Neuronal stem cell (in vitro differentiated cells): ENCODE results near the gene CNST.

ENCODE experiments used
- DNase-seq: peaks from one replicate; pipeline ENCODE4 v3.0.0-alpha.2; 2013; ENCODE audit warnings: low spot score
- H2AFZ ChIP-seq: one replicate; pipeline ENCODE4 v1.6.1; 2013; ENCODE audit warnings: mild to moderate bottlenecking, low read length, inconsistent platforms
- H2AK5ac ChIP-seq: 2 replicates; pipeline ENCODE4 v1.6.1; 2013; ENCODE audit warnings: low read depth, mild to moderate bottlenecking, inconsistent platforms, low read length, moderate library complexity, mixed read lengths
- H2BK120ac ChIP-seq: 2 replicates; pipeline ENCODE4 v1.6.1; 2013; ENCODE audit warnings: low read depth, mild to moderate bottlenecking, inconsistent platforms, low read length, moderate library complexity, mixed read lengths
- H2BK12ac ChIP-seq: one replicate; pipeline ENCODE4 v1.6.1; 2013; ENCODE audit warnings: low read length, inconsistent platforms
- H2BK15ac ChIP-seq: 2 replicates; pipeline ENCODE4 v1.6.1; 2013; ENCODE audit warnings: mild to moderate bottlenecking, low read length, inconsistent platforms, mixed read lengths
- H2BK5ac ChIP-seq: one replicate; pipeline ENCODE4 v1.6.1; 2013; ENCODE audit warnings: inconsistent platforms, mild to moderate bottlenecking, low read length, moderate library complexity
- H3K14ac ChIP-seq: one replicate; pipeline ENCODE4 v1.6.1; 2013; ENCODE audit warnings: low read length, inconsistent platforms
- H3K18ac ChIP-seq: 2 replicates; pipeline ENCODE4 v1.6.1; 2013; ENCODE audit warnings: low read length, inconsistent platforms
- H3K23ac ChIP-seq: 2 replicates; pipeline ENCODE4 v1.6.1; 2013; ENCODE audit warnings: low read depth, mild to moderate bottlenecking, mixed read lengths, low read length, inconsistent platforms; ENCODE audit not compliant: poor library complexity
- H3K27ac ChIP-seq: replicated peaks from 3 replicates; pipeline ENCODE4 v1.5.1; 2013; ENCODE audit warnings: low read length, inconsistent platforms
- H3K27me3 ChIP-seq, 3 experiments: 2 replicates each; pipeline ENCODE4 v1.6.1; 2013; ENCODE audit warnings: low read length in 3 of 3, mild to moderate bottlenecking in 2 of 3, inconsistent platforms in 1 of 3, low read depth in 1 of 3, mixed read lengths in 1 of 3, moderate library complexity in 1 of 3; ENCODE audit not compliant: control insufficient read depth in 3 of 3, insufficient read depth in 3 of 3
- H3K36me3 ChIP-seq, 2 donors: replicated peaks in 1 of 2; 2 replicates each; pipeline ENCODE4 v1.6.1; 2013; ENCODE audit warnings: low read length in 2 of 2; ENCODE audit not compliant: control insufficient read depth in 2 of 2, insufficient read depth in 2 of 2
- H3K4ac ChIP-seq: 2 replicates; pipeline ENCODE4 v1.6.1; 2013; ENCODE audit warnings: inconsistent platforms, mild to moderate bottlenecking, low read length, moderate library complexity
- H3K4me1 ChIP-seq, 2 donors: 1 replicate in 1 of 2; 2 replicates in 1 of 2; pipeline ENCODE4 v1.6.1; 2013; ENCODE audit warnings: low read length in 2 of 2, low read depth in 1 of 2; ENCODE audit not compliant: control insufficient read depth in 2 of 2, insufficient read depth in 1 of 2
- H3K4me2 ChIP-seq: one replicate; pipeline ENCODE4 v1.6.1; 2013; ENCODE audit warnings: mild to moderate bottlenecking, low read length, inconsistent platforms; ENCODE audit not compliant: insufficient read depth, poor library complexity, severe bottlenecking
- H3K4me3 ChIP-seq, 2 donors: 2 replicates each; pipeline ENCODE4 v1.5.1; 2013; ENCODE audit warnings: low read length in 2 of 2, mild to moderate bottlenecking in 2 of 2, inconsistent platforms in 1 of 2, moderate library complexity in 1 of 2
- H3K79me1 ChIP-seq: one replicate; pipeline ENCODE4 v1.6.1; 2013; ENCODE audit warnings: low read depth, mild to moderate bottlenecking, inconsistent platforms, low read length, moderate library complexity
- H3K9ac ChIP-seq: one replicate; pipeline ENCODE4 v1.6.1; 2013; ENCODE audit warnings: mild to moderate bottlenecking, low read depth, low read length, inconsistent platforms; ENCODE audit not compliant: poor library complexity
- H3K9me3 ChIP-seq, 2 donors: replicated peaks in 1 of 2; 2 replicates each; pipeline versions ENCODE3 to v1.6.1; 2013; ENCODE audit warnings: low read length in 2 of 2, mild to moderate bottlenecking in 2 of 2, inconsistent platforms in 1 of 2, low read depth in 1 of 2, mixed read lengths in 1 of 2, moderate library complexity in 1 of 2; ENCODE audit not compliant: control insufficient read depth in 2 of 2, insufficient read depth in 1 of 2
- H4K8ac ChIP-seq: one replicate; pipeline ENCODE4 v1.6.1; 2013; ENCODE audit warnings: low read depth, mild to moderate bottlenecking, inconsistent platforms, low read length, moderate library complexity
- H4K91ac ChIP-seq: one replicate; pipeline ENCODE4 v1.6.1; 2013; ENCODE audit warnings: low read length, low read depth, mild to moderate bottlenecking, inconsistent platforms; ENCODE audit not compliant: poor library complexity
- WGBS, 2 donors: extraction: QIAGEN DNeasy Blood & Tissue Kit; methylation state at CpG; one replicate each; pipeline ENCODE4 v1.1.7; 2013; ENCODE audit warnings: missing lambda C conversion rate in 2 of 2, mixed read lengths in 1 of 2; ENCODE audit not compliant: insufficient read length in 2 of 2, insufficient replicate concordance in 1 of 2; ENCODE audit errors: extremely low coverage in 2 of 2; 5-methylcytosine and 5-hydroxymethylcytosine counted together

Gene CNST

GRCh38 chr1:246564839-246565750 is 1.2 kb upstream of the CNST start:
- Histone ChIP-seq H3K9ac (no peak overlapping the region), H2BK15ac (no peak overlapping the region), H3K14ac (no peak overlapping the region), H3K23ac (no peak overlapping the region), H3K18ac (no peak overlapping the region), H3K4me2 (peak overlapping the region; percentile 73), H2AK5ac (no peak overlapping the region), H2AFZ (peak overlapping the region; percentile 96), H3K79me1 (no peaks in the 10 kb centered on the region), H3K4ac (no peak overlapping the region), H3K36me3 (peaks cover 0 to 29% of the 10 kb centered on the region in 2 donors), H4K91ac (no peak overlapping the region), H3K9me3 (no peaks in the 10 kb centered on the region), H2BK5ac (no peak overlapping the region), H3K4me1 (peaks cover 4 to 5% of the 10 kb centered on the region in 2 donors), H2BK120ac (no peak overlapping the region), H3K27ac (no peak overlapping the region), H4K8ac (no peak overlapping the region), H2BK12ac (no peak overlapping the region), H3K27me3 (no peaks in the 10 kb centered on the region), H3K4me3 (peak overlapping the region; percentile 82 to 97)
- no peak for DNase-seq
- no CpG with 5 or more reads among the region's 33 CpGs for WGBS, 2 donors

- no CpG with 5 or more reads among the region's 25 CpGs for WGBS, 2 donors
- H2AFZ ChIP-seq, result peak overlapping the region; percentile 96
- H3K79me1 ChIP-seq, result no peaks in the 10 kb centered on the region
- no peaks in the 10 kb centered on the region for H3K9me3 ChIP-seq
- peak overlapping the region; percentile 100 for H3K23ac ChIP-seq
- peak overlapping the region; percentile 78 for H3K18ac ChIP-seq
- H3K4ac ChIP-seq, result no peak overlapping the region
- no peak overlapping the region for H2BK5ac ChIP-seq
- peaks cover 0 to 23% of the 10 kb centered on the region in 2 donors for H3K36me3 ChIP-seq
- H3K4me2 ChIP-seq, result peak overlapping the region; percentile 73
- H2BK15ac ChIP-seq, result no peak overlapping the region
- H4K91ac ChIP-seq, result no peak overlapping the region
- no peak for DNase-seq
- H2BK12ac ChIP-seq, result no peak overlapping the region
- no peak overlapping the region for H2AK5ac ChIP-seq
- peaks cover 4 to 5% of the 10 kb centered on the region in 2 donors for H3K4me1 ChIP-seq
- no peak overlapping the region for H3K27ac ChIP-seq
- H3K14ac ChIP-seq, result no peak overlapping the region
- no peak overlapping the region for H2BK120ac ChIP-seq
- peak overlapping the region; percentile 86 for H3K9ac ChIP-seq
- H3K4me3 ChIP-seq, result peak overlapping the region; percentile 82 to 97
- H4K8ac ChIP-seq, result no peak overlapping the region
- no peaks in the 10 kb centered on the region for H3K27me3 ChIP-seq
Observed at GRCh38 chr1:246565751-246566127, 517 bp upstream of the CNST start.

GRCh38 chr1:246566813-246567645 is 773 bp downstream of the CNST start:
- Histone ChIP-seq H3K36me3 (peaks cover 0 to 21% of the 10 kb centered on the region in 2 donors), H3K18ac (peak overlapping the region; percentile 99), H2BK12ac (no peak overlapping the region), H2BK15ac (peak overlapping the region; percentile 64), H4K8ac (no peak overlapping the region), H3K4ac (no peak overlapping the region), H2BK5ac (peak overlapping the region; percentile 99), H3K27ac (peak overlapping the region; percentile 91), H3K4me2 (peak overlapping the region; percentile 54), H3K23ac (peak overlapping the region; percentile 100), H2AK5ac (no peak overlapping the region), H3K14ac (peak overlapping the region; percentile 56), H3K9ac (peak overlapping the region; percentile 91), H3K9me3 (no peaks in the 10 kb centered on the region), H3K4me3 (peak overlapping the region; percentile 82 to 97), H3K4me1 (peaks cover 4 to 5% of the 10 kb centered on the region in 2 donors), H3K79me1 (no peaks in the 10 kb centered on the region), H4K91ac (no peak overlapping the region), H2AFZ (peak overlapping the region; percentile 97), H3K27me3 (no peaks in the 10 kb centered on the region), H2BK120ac (no peak overlapping the region)
- no CpG with 5 or more reads among the region's 25 CpGs for WGBS, 2 donors
- no peak for DNase-seq
